ENCODE results near the gene LDB2.

DNA sequence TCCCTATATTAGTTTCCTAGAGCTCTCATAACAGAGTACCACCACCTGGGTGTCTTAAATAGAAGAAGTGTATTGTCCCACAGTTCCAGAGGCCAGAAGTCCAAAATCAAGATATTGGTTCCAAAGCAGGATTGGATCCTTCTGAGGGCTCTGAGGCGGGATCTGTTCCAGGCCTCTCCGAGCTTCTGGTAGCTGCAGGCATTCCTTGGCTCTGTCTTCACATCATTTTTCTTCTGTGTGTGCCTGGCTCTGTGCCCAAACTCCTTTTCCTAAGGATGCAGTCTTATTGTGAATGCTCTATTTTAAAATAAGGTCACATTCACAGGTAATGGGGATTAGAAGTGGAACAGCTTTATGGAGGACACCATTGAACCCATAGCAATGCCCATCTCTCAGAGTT is 418.4 kb downstream of the LDB2 start:
- no peak for TF ChIP-seq POLR2A (IDR thresholded peaks at IDR 0.05; ENCODE audit: low read depth, low read length)
- no peak for TF ChIP-seq POLR2AphosphoS5 (IDR thresholded peaks at IDR 0.05; ENCODE audit: low read depth, low read length)
